PC-9 (cell line): ENCODE data around the gene CNIH2. TPM values are rescaled to one million over a fixed set of nuclear protein-coding genes. Genes with fewer than 3 reads are reported as not detected.

ENCODE experiments used
- BruUV-seq: library from RNA; stranded (reverse); fragments of 400-500 nt; replicated peaks from 2 replicates; lab custom pipeline; 2021; lab: Mats Ljungman, UMichigan
- CTCF ChIA-PET: fragments of 300-600 bp; sonication (Branson Sonifier 250); formaldehyde crosslinking; loops from one replicate; lab custom pipeline; 2022; ENCODE audit warnings: antibody characterized with exemption; lab: Charles Lee
- POLR2A ChIA-PET: fragments of 300-600 bp; sonication (Branson Sonifier 250); formaldehyde crosslinking; loops from one replicate; lab custom pipeline; 2022; ENCODE audit warnings: antibody characterized with exemption; ENCODE audit not compliant: unreplicated experiment; lab: Charles Lee
- DNase-seq, 2 experiments: peaks; one replicate each; pipeline versions ENCODE4 v3.0.0 to v3.0.0-alpha.2; 2015 to 2022; ENCODE audit warnings: mixed read lengths in 1 of 2
- H2AFZ ChIP-seq: fragments of 200-600 bp; sonication (generic); 2 replicates; pipeline ENCODE4 v1.8.1; 2017; ENCODE audit warnings: antibody characterized with exemption
- H3F3A ChIP-seq: fragments of 200-600 bp; sonication (generic); 2 replicates; pipeline ENCODE4 v1.8.1; 2017; ENCODE audit warnings: antibody characterized with exemption, mild to moderate bottlenecking, low read depth; ENCODE audit not compliant: insufficient read depth
- H3K27ac ChIP-seq: fragments of 200-600 bp; sonication (generic); 2 replicates; pipeline ENCODE4 v1.6.1; 2016; ENCODE audit warnings: mixed run types
- H3K27me3 ChIP-seq: fragments of 200-600 bp; sonication (generic); 2 replicates; pipeline ENCODE4 v1.6.1; 2016; ENCODE audit warnings: low read depth, mixed run types; ENCODE audit not compliant: insufficient read depth
- H3K36me3 ChIP-seq: fragments of 200-600 bp; sonication (generic); 2 replicates; pipeline ENCODE4 v1.6.1; 2016; ENCODE audit warnings: low read depth, mixed run types
- H3K4me1 ChIP-seq: fragments of 200-600 bp; sonication (generic); replicated peaks from 2 replicates; pipeline ENCODE4 v1.6.1; 2016; ENCODE audit warnings: mixed run types; ENCODE audit not compliant: insufficient read depth
- H3K4me2 ChIP-seq: fragments of 200-600 bp; sonication (generic); 2 replicates; pipeline ENCODE4 v1.6.1; 2017; ENCODE audit warnings: mixed run types
- H3K4me3 ChIP-seq: fragments of 200-600 bp; sonication (generic); 2 replicates; pipeline ENCODE4 v1.6.1; 2016; ENCODE audit warnings: mixed run types
- H3K79me2 ChIP-seq: fragments of 200-600 bp; sonication (generic); 2 replicates; pipeline ENCODE4 v1.6.1; 2017; ENCODE audit warnings: low read depth, mixed run types
- H3K9me2 ChIP-seq: fragments of 200-600 bp; sonication (generic); 2 replicates; pipeline ENCODE4 v1.8.1; 2017; ENCODE audit warnings: mild to moderate bottlenecking; ENCODE audit not compliant: insufficient read depth
- H3K9me3 ChIP-seq: fragments of 200-600 bp; sonication (generic); 2 replicates; pipeline ENCODE4 v1.8.1; 2016; ENCODE audit warnings: low read depth; ENCODE audit not compliant: insufficient read depth
- H4K20me1 ChIP-seq: fragments of 200-600 bp; sonication (generic); 2 replicates; pipeline ENCODE4 v1.8.1; 2017; ENCODE audit not compliant: insufficient read depth
- EZH2 ChIP-seq: fragments of 200-600 bp; sonication (generic); IDR thresholded peaks from 2 replicates; pipeline ENCODE4 v1.8.0; 2017; ENCODE audit warnings: antibody characterized with exemption, low read depth
- intact Hi-C: fragments of 100-400 bp; cut with micrococcal nuclease; formaldehyde crosslinking; loops from one replicate; pipeline ENCODE4 v1.10.0; 2022; ENCODE audit not compliant: unreplicated experiment
- total RNA-seq: library from RNA; stranded (reverse); gene quantifications from 2 replicates; pipeline ENCODE4 v1.2.3, GENCODE V29; 2021
- TF ChIP-seq, protein P1 (sequence below): fragments of 200-600 bp; sonication (generic); conservative IDR thresholded peaks from 2 replicates; pipeline ENCODE4 v1.6.1; 2017; ENCODE audit warnings: mixed run types, antibody characterized with exemption, mild to moderate bottlenecking, moderate library complexity

CNIH2 gene
- total RNA-seq, 1 experiment from 2014 or later: 6.8 TPM

GRCh38 chr11:66268952-66269905 lies 8.7 kb upstream of the CNIH2 start:
- intact Hi-C loops: loop anchor here (1.0 to 5.0 kb wide), 2 partner anchors 79 to 257 kb away; partner anchors contain the start of gene CST6
- ChIA-PET POLR2A (interaction anchor here (0.6 kb wide), 5 partner anchors 17 to 1807 kb away, joined by 3 to 12 read pairs (median 3); no protein-coding TSS in a partner anchor), CTCF (interaction anchor here (0.6 kb wide), 2 partner anchors 337 to 994 kb away, joined by 3 to 17 read pairs; no protein-coding TSS in a partner anchor)
- BruUV-seq: TSS peak; percentile 37
- Histone ChIP-seq H3K4me1 (peaks cover 8% of the 10 kb centered on the region), H3K4me3 (peak overlapping the region; percentile 95), H3K27ac (peak overlapping the region; percentile 31), H3K9me3 (no peaks in the 10 kb centered on the region), H3K4me2 (peak overlapping the region; percentile 94), H4K20me1 (peaks cover 44% of the 10 kb centered on the region), H3K27me3 (no peaks in the 10 kb centered on the region), H3K36me3 (peaks cover 25% of the 10 kb centered on the region), H3K79me2 (peaks cover 32% of the 10 kb centered on the region), H2AFZ (peak overlapping the region; percentile 78), H3F3A (peaks cover 31% of the 10 kb centered on the region; the same call in 1 of the 2 replicates), H3K9me2 (no peaks in the 10 kb centered on the region)
- DNase-seq: peak in 1 of 2 experiments; percentile 34
- TF ChIP-seq EZH2: no peak
- TF ChIP-seq, protein P1, sequence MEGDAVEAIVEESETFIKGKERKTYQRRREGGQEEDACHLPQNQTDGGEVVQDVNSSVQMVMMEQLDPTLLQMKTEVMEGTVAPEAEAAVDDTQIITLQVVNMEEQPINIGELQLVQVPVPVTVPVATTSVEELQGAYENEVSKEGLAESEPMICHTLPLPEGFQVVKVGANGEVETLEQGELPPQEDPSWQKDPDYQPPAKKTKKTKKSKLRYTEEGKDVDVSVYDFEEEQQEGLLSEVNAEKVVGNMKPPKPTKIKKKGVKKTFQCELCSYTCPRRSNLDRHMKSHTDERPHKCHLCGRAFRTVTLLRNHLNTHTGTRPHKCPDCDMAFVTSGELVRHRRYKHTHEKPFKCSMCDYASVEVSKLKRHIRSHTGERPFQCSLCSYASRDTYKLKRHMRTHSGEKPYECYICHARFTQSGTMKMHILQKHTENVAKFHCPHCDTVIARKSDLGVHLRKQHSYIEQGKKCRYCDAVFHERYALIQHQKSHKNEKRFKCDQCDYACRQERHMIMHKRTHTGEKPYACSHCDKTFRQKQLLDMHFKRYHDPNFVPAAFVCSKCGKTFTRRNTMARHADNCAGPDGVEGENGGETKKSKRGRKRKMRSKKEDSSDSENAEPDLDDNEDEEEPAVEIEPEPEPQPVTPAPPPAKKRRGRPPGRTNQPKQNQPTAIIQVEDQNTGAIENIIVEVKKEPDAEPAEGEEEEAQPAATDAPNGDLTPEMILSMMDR: peak; percentile 56; the same call in 1 of the 2 replicates

- CTCF ChIA-PET: interaction anchor here (0.6 kb wide), 1 partner anchor 157 kb away, joined by 3 read pairs; no protein-coding TSS in a partner anchor
These were observed 6.2 kb upstream of the CNIH2 start for GRCh38 chr11:66271816-66272215.

GRCh38 chr11:66272596-66272995 lies 5.4 kb upstream of the CNIH2 start:
- Histone ChIP-seq H3K4me3 (no peak overlapping the region), H3K27me3 (no peaks in the 10 kb centered on the region), H3K4me1 (peaks cover 8% of the 10 kb centered on the region), H3K9me3 (no peaks in the 10 kb centered on the region), H3K27ac (no peak overlapping the region), H3K79me2 (peaks cover 32% of the 10 kb centered on the region), H3K36me3 (peaks cover 28% of the 10 kb centered on the region), H2AFZ (no peak overlapping the region), H4K20me1 (peaks cover 59% of the 10 kb centered on the region), H3F3A (peaks cover 22% of the 10 kb centered on the region; the same call in 1 of the 2 replicates), H3K4me2 (no peak overlapping the region), H3K9me2 (no peaks in the 10 kb centered on the region)
- intact Hi-C loops: no loop called here
- ChIA-PET CTCF (no interaction called here), POLR2A (no interaction called here)
- BruUV-seq: no TSS peak
- TF ChIP-seq, protein P1: no peak
- TF ChIP-seq EZH2: no peak
- DNase-seq: no peak

More at GRCh38 chr11:66271816-66272215, 6.2 kb upstream of the CNIH2 start:
- peaks cover 27% of the 10 kb centered on the region; the same call in 1 of the 2 replicates for H3F3A ChIP-seq
- TF ChIP-seq, protein P1: no peak
- TF ChIP-seq EZH2: no peak
- H4K20me1 ChIP-seq: peaks cover 52% of the 10 kb centered on the region
- no TSS peak for BruUV-seq
- no peak overlapping the region for H3K27ac ChIP-seq
- H3K4me1 ChIP-seq: peaks cover 8% of the 10 kb centered on the region
- no peaks in the 10 kb centered on the region for H3K9me3 ChIP-seq
- H2AFZ ChIP-seq: no peak overlapping the region
- H3K4me3 ChIP-seq: no peak overlapping the region
- H3K36me3 ChIP-seq: peaks cover 28% of the 10 kb centered on the region
- DNase-seq: no peak
- H3K79me2 ChIP-seq: peaks cover 32% of the 10 kb centered on the region
- no peaks in the 10 kb centered on the region for H3K27me3 ChIP-seq
- intact Hi-C loops: no loop called here
- POLR2A ChIA-PET: interaction anchor here (0.7 kb wide), 1 partner anchor 9 kb away, joined by 5 read pairs; no protein-coding TSS in a partner anchor
- H3K4me2 ChIP-seq: no peak overlapping the region
- H3K9me2 ChIP-seq: no peaks in the 10 kb centered on the region
